Measurements from ENCODE around the gene CRADD. TPM values are rescaled to one million over a fixed set of nuclear protein-coding genes. Genes with fewer than 3 reads are reported as not detected.

The CRADD gene
- total and polyA plus RNA-seq, 2 of the 4 experiments (the other 2 are of a cell fraction) = 11.1 to 14.0 TPM

DNA sequence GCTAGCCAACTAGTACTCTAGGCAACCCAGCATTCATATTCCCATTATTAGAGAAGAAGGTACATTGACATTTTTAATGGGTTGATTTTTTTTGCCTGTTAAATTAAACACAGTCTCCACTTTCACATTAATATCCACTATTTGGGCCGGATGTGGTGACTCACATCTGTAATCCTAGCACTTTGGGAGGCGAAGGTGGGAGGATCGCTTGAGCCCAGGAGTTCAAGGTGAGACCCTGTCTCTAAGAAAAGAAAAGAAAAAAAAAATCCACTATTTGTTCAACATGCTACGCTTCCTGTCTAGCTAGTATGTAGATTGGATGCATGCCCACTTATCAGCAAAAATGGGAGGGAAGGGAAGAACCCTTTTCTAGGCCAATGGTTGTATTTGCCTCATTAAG is 7.1 kb upstream of the CRADD start:
- Histone ChIP-seq H4K91ac (ENCODE audit: insufficient read depth, low read depth, low read length) (no peak overlapping the region), H2AK9ac (replicated peaks; ENCODE audit: low read depth, low read length, poor library complexity) (no peak overlapping the region), H3K23ac (ENCODE audit: low read depth, low read length) (no peak overlapping the region), H3K4me1 (ENCODE audit: control insufficient read depth, insufficient read depth, low read length) (no peaks in the 10 kb centered on the region), H2AK5ac (ENCODE audit: low read depth, low read length) (no peak overlapping the region), H3K27me3 (ENCODE audit: control insufficient read depth, insufficient read depth, low read length) (no peaks in the 10 kb centered on the region), H3K9me3 (ENCODE audit: control insufficient read depth, insufficient read depth, low read length) (peaks cover 5% of the 10 kb centered on the region), H3K18ac (ENCODE audit: low read depth, low read length) (no peak overlapping the region), H3K9ac (ENCODE audit: low read depth, low read length) (no peak overlapping the region), H3K14ac (replicated peaks; ENCODE audit: low read depth, low read length) (no peak overlapping the region), H3K27ac (ENCODE audit: insufficient read depth, low read length) (no peak overlapping the region), H3K4ac (ENCODE audit: low read depth, low read length) (no peak overlapping the region), H2AFZ (replicated peaks; ENCODE audit: low read length, poor library complexity) (no peak overlapping the region), H4K5ac (ENCODE audit: low read depth, low read length) (no peak overlapping the region), H3K79me1 (ENCODE audit: low read depth in 1 of 2, low read length in 2 of 2) (no peaks in the 10 kb centered on the region), H3K56ac (ENCODE audit: extremely low read depth, insufficient read depth, low read length) (no peak overlapping the region), H4K20me1 (ENCODE audit: insufficient read depth, low read length) (no peaks in the 10 kb centered on the region), H3K36me3 (ENCODE audit: control insufficient read depth, insufficient read depth, low read length) (no peaks in the 10 kb centered on the region), H2BK5ac (ENCODE audit: low read depth, low read length, poor library complexity, severe bottlenecking) (no peak overlapping the region), H4K8ac (ENCODE audit: low read depth in 2 of 2, low read length in 2 of 2) (no peak overlapping the region), H2BK20ac (ENCODE audit: low read depth, low read length) (no peak overlapping the region), H3K4me3 (ENCODE audit: insufficient read depth, low read depth, low read length) (no peak overlapping the region), H2BK120ac (ENCODE audit: low read depth, low read length) (no peak overlapping the region), H3K4me2 (ENCODE audit: low read depth, low read length) (no peak overlapping the region), H3K9me1 (ENCODE audit: insufficient read depth, low read length) (no peaks in the 10 kb centered on the region), H2BK15ac (ENCODE audit: low read depth, low read length) (no peak overlapping the region)
- POLR2A ChIA-PET (ENCODE audit: unreplicated experiment) = no interaction called here
- TF ChIP-seq CHD1 (IDR thresholded peaks at IDR 0.05; ENCODE audit: low read depth, low read length) (no peak), POLR2A (IDR thresholded peaks at IDR 0.05; ENCODE audit: low read depth, low read length) (no peak), FOS (IDR thresholded peaks at IDR 0.05; ENCODE audit: low read depth, low read length) (no peak), SMC3 (IDR thresholded peaks at IDR 0.05; ENCODE audit: low read depth, low read length) (no peak), CEBPB (IDR thresholded peaks at IDR 0.05; ENCODE audit: low read depth, low read length) (no peak), BHLHE40 (IDR thresholded peaks at IDR 0.05; ENCODE audit: low read depth, low read length) (no peak), MXI1 (IDR thresholded peaks at IDR 0.05; ENCODE audit: borderline replicate concordance, low read depth, low read length) (no peak), RCOR1 (IDR thresholded peaks at IDR 0.05; ENCODE audit: insufficient replicate concordance, low read length) (no peak), RAD21 (IDR thresholded peaks at IDR 0.05; ENCODE audit: low read length) (no peak), RFX5 (IDR thresholded peaks at IDR 0.05; ENCODE audit: low read depth, low read length) (no peak), NFE2L2 (IDR thresholded peaks at IDR 0.05; ENCODE audit: low read depth, low read length) (no peak), MAFK (IDR thresholded peaks at IDR 0.05; ENCODE audit: low read depth, low read length) (no peak)
- TF ChIP-seq, protein P1, sequence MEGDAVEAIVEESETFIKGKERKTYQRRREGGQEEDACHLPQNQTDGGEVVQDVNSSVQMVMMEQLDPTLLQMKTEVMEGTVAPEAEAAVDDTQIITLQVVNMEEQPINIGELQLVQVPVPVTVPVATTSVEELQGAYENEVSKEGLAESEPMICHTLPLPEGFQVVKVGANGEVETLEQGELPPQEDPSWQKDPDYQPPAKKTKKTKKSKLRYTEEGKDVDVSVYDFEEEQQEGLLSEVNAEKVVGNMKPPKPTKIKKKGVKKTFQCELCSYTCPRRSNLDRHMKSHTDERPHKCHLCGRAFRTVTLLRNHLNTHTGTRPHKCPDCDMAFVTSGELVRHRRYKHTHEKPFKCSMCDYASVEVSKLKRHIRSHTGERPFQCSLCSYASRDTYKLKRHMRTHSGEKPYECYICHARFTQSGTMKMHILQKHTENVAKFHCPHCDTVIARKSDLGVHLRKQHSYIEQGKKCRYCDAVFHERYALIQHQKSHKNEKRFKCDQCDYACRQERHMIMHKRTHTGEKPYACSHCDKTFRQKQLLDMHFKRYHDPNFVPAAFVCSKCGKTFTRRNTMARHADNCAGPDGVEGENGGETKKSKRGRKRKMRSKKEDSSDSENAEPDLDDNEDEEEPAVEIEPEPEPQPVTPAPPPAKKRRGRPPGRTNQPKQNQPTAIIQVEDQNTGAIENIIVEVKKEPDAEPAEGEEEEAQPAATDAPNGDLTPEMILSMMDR (conservative IDR thresholded peaks at IDR 0.05; ENCODE audit: low read depth, low read length) = no peak
- TF ChIP-seq, protein P2, sequence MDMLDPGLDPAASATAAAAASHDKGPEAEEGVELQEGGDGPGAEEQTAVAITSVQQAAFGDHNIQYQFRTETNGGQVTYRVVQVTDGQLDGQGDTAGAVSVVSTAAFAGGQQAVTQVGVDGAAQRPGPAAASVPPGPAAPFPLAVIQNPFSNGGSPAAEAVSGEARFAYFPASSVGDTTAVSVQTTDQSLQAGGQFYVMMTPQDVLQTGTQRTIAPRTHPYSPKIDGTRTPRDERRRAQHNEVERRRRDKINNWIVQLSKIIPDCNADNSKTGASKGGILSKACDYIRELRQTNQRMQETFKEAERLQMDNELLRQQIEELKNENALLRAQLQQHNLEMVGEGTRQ (IDR thresholded peaks at IDR 0.05; ENCODE audit: low read depth, low read length) = no peak
- intact Hi-C loops (cut with micrococcal nuclease) = no loop called here
- DNase-seq = no peak
- CTCF ChIA-PET = interaction anchor here (0.6 kb wide), 2 partner anchors 10 to 191 kb away, joined by 3 to 4 read pairs; no protein-coding TSS in a partner anchor
- no CpG with 5 or more reads among the region's 4 CpGs for WGBS, 2 experiments (ENCODE audit: extremely low coverage in 2 of 2, insufficient read length in 1 of 2)
- ATAC-seq (ENCODE audit: low read depth) = no peak
- in situ Hi-C loops (cut with MboI; ENCODE audit: low sequenced_read_pairs) = no loop called here
- dilution Hi-C loops (cut with HindIII; ENCODE audit: low sequenced_read_pairs, unreplicated experiment) = no loop called here
- BruUV-seq (replicated peaks) = no TSS peak

Measured in IMR-90 (cell line).